Common myeloid progenitor, CD34-positive (primary cell): ENCODE results near the gene PSORS1C1.

Source experiments
- CTCF ChIA-PET: fragments of 350-600 bp; sonication (Branson Sonifier 250); formaldehyde crosslinking; loops from one replicate; lab custom pipeline; 2021; ENCODE audit warnings: antibody characterized with exemption; lab: Charles Lee
- POLR2A ChIA-PET: fragments of 350-600 bp; sonication (Branson Sonifier 250); formaldehyde crosslinking; loops from one replicate; lab custom pipeline; 2021; ENCODE audit warnings: antibody characterized with exemption; lab: Charles Lee
- DNase-seq, 3 donors: peaks; one replicate each; pipeline versions ENCODE4 v3.0.0 to v3.0.0-alpha.2; 2013
- H3K27ac ChIP-seq, 2 experiments: 1 replicate in 1 of 2; 2 replicates in 1 of 2; pipeline ENCODE4 v1.7.0; 2013; ENCODE audit warnings: inconsistent platforms in 2 of 2, low read length in 2 of 2, mild to moderate bottlenecking in 2 of 2, low read depth in 1 of 2, moderate library complexity in 1 of 2; ENCODE audit not compliant: severe bottlenecking in 2 of 2, insufficient read depth in 1 of 2, poor library complexity in 1 of 2
- H3K27me3 ChIP-seq, 5 experiments: replicated peaks in 2 of 5; 1 replicate in 3 of 5; 2 replicates in 2 of 5; pipeline versions ENCODE4 v1.6.1 to v1.7.0; 2013; ENCODE audit warnings: low read length in 4 of 5, mild to moderate bottlenecking in 2 of 5, moderate library complexity in 2 of 5, inconsistent platforms in 1 of 5; ENCODE audit not compliant: insufficient read depth in 5 of 5, control insufficient read depth in 4 of 5
- H3K36me3 ChIP-seq, 4 experiments: 1 replicate in 2 of 4; 2 replicates in 2 of 4; pipeline versions ENCODE4 v1.6.1 to v1.7.0; 2013; ENCODE audit warnings: low read length in 3 of 4, control low read depth in 1 of 4, mild to moderate bottlenecking in 1 of 4; ENCODE audit not compliant: control insufficient read depth in 4 of 4, insufficient read depth in 4 of 4
- H3K4me1 ChIP-seq, 4 experiments: 1 replicate in 3 of 4; 2 replicates in 1 of 4; pipeline versions ENCODE4 v1.6.1 to v1.7.1; 2013; ENCODE audit warnings: low read length in 3 of 4, mild to moderate bottlenecking in 3 of 4, control low read depth in 1 of 4, inconsistent platforms in 1 of 4, moderate library complexity in 1 of 4; ENCODE audit not compliant: control insufficient read depth in 4 of 4, insufficient read depth in 4 of 4; ENCODE audit errors: control extremely low read depth in 1 of 4
- H3K4me3 ChIP-seq, 7 experiments: 1 replicate in 4 of 7; 2 replicates in 3 of 7; pipeline versions ENCODE4 v1.5.1 to v1.7.0; 2013; ENCODE audit warnings: mild to moderate bottlenecking in 7 of 7, low read length in 6 of 7, moderate library complexity in 6 of 7, inconsistent platforms in 2 of 7, low read depth in 2 of 7, control low read depth in 1 of 7; ENCODE audit not compliant: insufficient read depth in 4 of 7, control insufficient read depth in 1 of 7; ENCODE audit errors: extremely low read depth in 1 of 7
- H3K9me3 ChIP-seq, 5 experiments: 1 replicate in 4 of 5; 2 replicates in 1 of 5; pipeline versions ENCODE4 v1.6.1 to v1.7.1; 2013; ENCODE audit warnings: low read length in 4 of 5, mild to moderate bottlenecking in 2 of 5, inconsistent platforms in 1 of 5, low read depth in 1 of 5, moderate library complexity in 1 of 5; ENCODE audit not compliant: control insufficient read depth in 4 of 5, insufficient read depth in 2 of 5; ENCODE audit errors: control extremely low read depth in 1 of 5
- WGBS: methylation state at CpG from one replicate; pipeline ENCODE4 v1.1.5; 2013; ENCODE audit not compliant: insufficient coverage; 5-methylcytosine and 5-hydroxymethylcytosine counted together

PSORS1C1 gene

DNA sequence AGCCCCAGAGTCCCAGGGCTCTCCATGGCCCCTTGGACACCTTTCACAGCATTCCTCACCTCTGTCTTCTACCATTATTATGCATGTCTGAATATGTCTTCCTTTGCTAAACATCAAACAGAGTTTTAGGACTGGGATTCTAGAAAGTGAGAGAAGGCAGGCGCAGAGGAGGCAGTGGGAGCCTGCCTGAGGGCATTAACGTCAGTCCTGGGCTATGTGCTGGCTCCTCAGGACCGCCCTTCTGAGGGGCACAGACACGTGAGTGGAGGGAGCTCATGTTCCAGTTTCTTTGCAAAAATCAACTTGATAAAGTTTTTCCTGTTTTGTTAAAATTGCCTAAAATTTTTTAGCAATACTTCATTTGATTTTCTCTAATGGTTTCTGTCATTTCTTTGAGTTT is 40.2 kb upstream of the PSORS1C1 start:
- ChIA-PET CTCF (interaction anchor here (3.2 kb wide), 1 partner anchor 12 kb away, joined by 16 read pairs; no protein-coding TSS in a partner anchor), POLR2A (no interaction called here)

DNA sequence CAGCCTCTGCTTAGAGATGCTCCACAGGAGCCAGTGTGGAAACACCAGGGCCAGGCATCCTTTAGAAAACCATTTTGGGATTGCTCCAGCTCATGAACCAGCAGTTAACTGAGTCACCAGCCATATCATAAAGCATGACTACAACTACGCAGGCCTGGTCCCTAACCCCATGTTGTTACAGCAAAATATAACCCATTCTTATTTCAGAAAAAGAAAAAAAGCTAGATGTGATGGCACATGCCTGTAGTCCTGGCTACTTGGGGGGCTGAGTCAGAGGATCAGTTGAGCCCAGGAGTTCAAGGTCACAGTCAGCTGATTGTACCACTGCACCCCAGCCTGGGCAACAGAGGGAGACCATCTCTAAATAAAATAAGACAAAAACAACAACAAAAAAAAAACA is 39.1 kb upstream of the PSORS1C1 start:
- no peaks in the 10 kb centered on the region for H3K9me3 ChIP-seq
- peaks cover 0 to 5% (median 4%) of the 10 kb centered on the region in 4 experiments for H3K4me1 ChIP-seq
- H3K27me3 ChIP-seq: peaks cover 0 to 2% (median 0%) of the 10 kb centered on the region in 5 experiments
- POLR2A ChIA-PET: no interaction called here
- DNase-seq: no peak
- CTCF ChIA-PET: interaction anchor here (0.9 kb wide), 1 partner anchor 160 kb away, joined by 3 read pairs; no protein-coding TSS in a partner anchor
- no peak overlapping the region for H3K4me3 ChIP-seq
- no CpG with 5 or more reads among the region's 1 CpG for WGBS
- H3K36me3 ChIP-seq: no peaks in the 10 kb centered on the region
- no peak overlapping the region for H3K27ac ChIP-seq

More for the DNA sequence above, 40.2 kb upstream of the PSORS1C1 start:
- Histone ChIP-seq H3K4me1 (peaks cover 0 to 2% (median 1%) of the 10 kb centered on the region in 4 experiments), H3K27ac (no peak overlapping the region), H3K36me3 (no peaks in the 10 kb centered on the region), H3K27me3 (peaks cover 0 to 2% (median 0%) of the 10 kb centered on the region in 5 experiments), H3K9me3 (no peaks in the 10 kb centered on the region), H3K4me3 (no peak overlapping the region)
- 100% methylated on average over 3 of the region's 4 CpGs for WGBS
- DNase-seq: no peak

DNA sequence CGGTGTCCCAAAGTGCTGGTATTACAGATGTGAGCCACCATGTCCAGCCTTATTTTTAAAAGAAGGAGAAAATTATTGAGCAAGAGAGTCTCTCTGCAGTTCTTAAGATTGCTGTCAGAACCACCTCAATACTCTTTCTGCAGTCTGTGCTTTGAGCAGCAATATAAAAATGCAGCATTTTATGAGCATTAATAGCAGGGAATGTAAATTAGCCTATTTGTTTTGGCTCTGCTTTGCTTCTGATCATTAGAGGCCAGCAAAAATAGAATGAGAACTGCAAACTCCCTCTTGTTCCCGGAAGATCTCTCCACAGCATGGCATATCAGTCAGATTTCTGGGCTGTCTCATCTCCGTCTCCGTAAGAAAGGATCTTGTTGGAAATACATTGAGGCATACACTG is 38.0 kb upstream of the PSORS1C1 start:
- Histone ChIP-seq H3K27ac (no peak overlapping the region), H3K27me3 (no peaks in the 10 kb centered on the region), H3K4me1 (peaks cover 0 to 5% (median 4%) of the 10 kb centered on the region in 4 experiments), H3K4me3 (no peak overlapping the region), H3K36me3 (no peaks in the 10 kb centered on the region), H3K9me3 (no peaks in the 10 kb centered on the region)
- 100% methylated on average over 2 of the region's 4 CpGs for WGBS
- ChIA-PET POLR2A (no interaction called here), CTCF (no interaction called here)
- no peak for DNase-seq

DNA sequence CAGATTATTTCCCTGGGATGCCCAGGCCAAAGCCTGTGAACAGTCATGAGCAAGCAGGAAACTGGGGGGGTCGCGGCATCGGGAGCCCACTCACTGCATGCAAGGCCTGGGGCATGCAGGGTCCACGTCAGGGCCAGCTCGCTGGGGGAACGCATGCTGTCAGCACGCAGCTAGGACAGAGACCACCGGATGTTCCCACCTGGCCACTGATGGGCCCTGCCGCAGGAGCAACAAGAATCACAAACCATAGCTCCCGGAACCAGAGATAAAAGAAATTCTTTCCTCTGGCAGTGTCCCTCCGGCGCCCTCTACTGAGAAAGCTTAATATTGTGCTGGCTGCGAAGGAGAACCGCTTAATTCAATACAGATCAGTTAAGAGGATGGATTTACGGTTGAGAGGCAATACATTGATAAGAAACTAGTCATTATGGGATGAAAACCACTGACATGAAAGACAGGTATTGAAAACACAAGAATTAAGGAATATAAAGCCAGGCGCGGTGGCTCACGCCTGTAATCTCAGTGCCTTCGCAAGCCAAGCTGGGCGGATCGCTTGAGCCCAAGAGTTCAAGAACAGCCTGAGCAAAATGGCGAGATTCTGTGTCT is 34.8 kb upstream of the PSORS1C1 start:
- Histone ChIP-seq H3K36me3 (no peaks in the 10 kb centered on the region), H3K27me3 (no peaks in the 10 kb centered on the region), H3K4me3 (peak overlapping the region in 4 of 7 experiments; percentile 42 to 78 (median 65)), H3K4me1 (peaks cover 0 to 5% (median 4%) of the 10 kb centered on the region in 4 experiments), H3K9me3 (no peaks in the 10 kb centered on the region), H3K27ac (no peak overlapping the region)
- POLR2A ChIA-PET: interaction anchor here (0.6 kb wide), 1 partner anchor 12 kb away, joined by 3 read pairs; no protein-coding TSS in a partner anchor
- WGBS: 22% methylated on average over 20 of the region's 22 CpGs
- CTCF ChIA-PET: interaction anchor here (0.6 to 5.5 kb wide), 24 partner anchors 7 to 258 kb away, joined by 3 to 67 read pairs (median 5); partner anchors contain the start of genes PSORS1C1 and VARS2
- peak; percentile 61 to 78 (median 78) for DNase-seq

DNA sequence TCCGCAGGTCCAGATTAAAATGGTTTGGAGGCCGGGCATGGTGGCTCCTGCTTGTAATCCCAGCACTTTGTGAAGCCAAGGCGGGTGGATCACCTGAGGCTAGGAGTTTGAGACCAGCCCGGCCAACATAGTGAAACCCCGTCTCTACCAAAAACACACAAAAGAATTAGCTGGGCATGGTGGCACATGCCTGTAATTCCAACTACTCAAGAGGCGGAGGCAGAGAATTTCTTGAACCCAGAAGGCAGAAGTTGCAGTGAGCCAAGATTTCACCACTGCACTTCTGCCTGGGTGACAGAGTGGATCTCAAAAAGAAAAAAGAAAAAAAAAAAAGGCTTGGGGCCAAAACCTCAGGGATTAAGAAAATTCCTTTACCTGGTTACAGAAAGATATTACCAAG is 32.7 kb upstream of the PSORS1C1 start:
- Histone ChIP-seq H3K36me3 (no peaks in the 10 kb centered on the region), H3K4me3 (no peak overlapping the region), H3K4me1 (peaks cover 0 to 12% (median 9%) of the 10 kb centered on the region in 4 experiments), H3K27me3 (no peaks in the 10 kb centered on the region), H3K27ac (no peak overlapping the region), H3K9me3 (no peaks in the 10 kb centered on the region)
- POLR2A ChIA-PET: no interaction called here
- 100% methylated on average over 3 of the region's 6 CpGs for WGBS
- CTCF ChIA-PET: interaction anchor here (0.8 to 5.5 kb wide), 5 partner anchors 12 to 255 kb away, joined by 4 to 67 read pairs (median 7); partner anchors contain the start of gene VARS2
- DNase-seq: no peak

DNA sequence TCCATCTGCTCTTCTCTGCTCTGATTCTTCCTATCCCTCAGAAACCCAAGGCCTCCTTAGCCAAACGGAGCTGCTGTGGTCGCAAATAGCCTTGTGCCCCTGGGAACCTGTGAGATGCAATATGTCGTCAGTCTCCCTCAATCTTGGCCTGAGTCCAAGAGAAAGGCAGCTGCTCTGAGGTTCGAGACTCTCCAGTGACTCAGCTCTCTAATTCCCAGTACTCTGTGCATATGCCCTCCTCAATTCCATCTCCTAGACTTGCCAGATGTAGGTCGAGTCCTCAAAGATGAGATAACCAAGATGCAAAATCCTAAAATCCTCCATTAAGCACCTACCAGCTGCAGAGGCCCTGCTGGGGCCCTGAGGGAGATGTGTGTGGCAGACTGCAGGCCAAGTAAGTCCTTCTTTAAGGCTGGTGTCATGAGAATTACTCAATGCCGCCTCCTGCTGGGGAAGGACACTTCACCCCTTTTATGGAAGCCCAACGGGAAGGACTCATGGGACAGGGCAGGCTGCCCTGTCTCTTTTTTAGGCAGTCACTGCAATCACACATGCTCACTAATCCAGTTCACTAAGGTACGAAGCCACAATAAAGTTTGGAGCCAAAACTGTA is 30.8 kb upstream of the PSORS1C1 start:
- ChIA-PET POLR2A (no interaction called here), CTCF (interaction anchor here (1.4 to 2.4 kb wide), 3 partner anchors 10 to 255 kb away, joined by 6 to 7 read pairs (median 6); partner anchors contain the start of gene VARS2)
- no peaks in the 10 kb centered on the region for H3K27me3 ChIP-seq
- peak; percentile 39 to 60 (median 56) for DNase-seq
- H3K9me3 ChIP-seq: no peaks in the 10 kb centered on the region
- 44% methylated on average over 6 of the region's 8 CpGs for WGBS
- H3K36me3 ChIP-seq: no peaks in the 10 kb centered on the region
- no peak overlapping the region for H3K4me3 ChIP-seq
- H3K4me1 ChIP-seq: peaks cover 0 to 18% (median 14%) of the 10 kb centered on the region in 4 experiments
- no peak overlapping the region for H3K27ac ChIP-seq
